ENCODE results near the gene OPRM1. TPM values are rescaled to one million over a fixed set of nuclear protein-coding genes. Genes with fewer than 3 reads are reported as not detected.

The OPRM1 gene
- total RNA-seq, 3 donors from 2014 or later: not detected

GRCh38 chr6:154230393-154230792 lies 191.4 kb downstream of the OPRM1 start:
- TF ChIP-seq, protein P1, sequence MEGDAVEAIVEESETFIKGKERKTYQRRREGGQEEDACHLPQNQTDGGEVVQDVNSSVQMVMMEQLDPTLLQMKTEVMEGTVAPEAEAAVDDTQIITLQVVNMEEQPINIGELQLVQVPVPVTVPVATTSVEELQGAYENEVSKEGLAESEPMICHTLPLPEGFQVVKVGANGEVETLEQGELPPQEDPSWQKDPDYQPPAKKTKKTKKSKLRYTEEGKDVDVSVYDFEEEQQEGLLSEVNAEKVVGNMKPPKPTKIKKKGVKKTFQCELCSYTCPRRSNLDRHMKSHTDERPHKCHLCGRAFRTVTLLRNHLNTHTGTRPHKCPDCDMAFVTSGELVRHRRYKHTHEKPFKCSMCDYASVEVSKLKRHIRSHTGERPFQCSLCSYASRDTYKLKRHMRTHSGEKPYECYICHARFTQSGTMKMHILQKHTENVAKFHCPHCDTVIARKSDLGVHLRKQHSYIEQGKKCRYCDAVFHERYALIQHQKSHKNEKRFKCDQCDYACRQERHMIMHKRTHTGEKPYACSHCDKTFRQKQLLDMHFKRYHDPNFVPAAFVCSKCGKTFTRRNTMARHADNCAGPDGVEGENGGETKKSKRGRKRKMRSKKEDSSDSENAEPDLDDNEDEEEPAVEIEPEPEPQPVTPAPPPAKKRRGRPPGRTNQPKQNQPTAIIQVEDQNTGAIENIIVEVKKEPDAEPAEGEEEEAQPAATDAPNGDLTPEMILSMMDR (IDR thresholded peaks at IDR 0.05): no peak
- TF ChIP-seq POLR2A (IDR thresholded peaks at IDR 0.05): no peak
- TF ChIP-seq POLR2AphosphoS5 (IDR thresholded peaks at IDR 0.05): no peak
- no peak overlapping the region for H3K27ac ChIP-seq
- intact Hi-C loops (cut with DNase I; ENCODE audit: low total_unique reads): no loop called here
- H3K36me3 ChIP-seq: no peaks in the 10 kb centered on the region
- no peaks in the 10 kb centered on the region for H3K27me3 ChIP-seq
- no peak for DNase-seq (ENCODE audit: low spot score in 2 of 2)
- no peak overlapping the region for H3K4me3 ChIP-seq
- H3K4me1 ChIP-seq: no peaks in the 10 kb centered on the region
- H3K9me3 ChIP-seq: no peaks in the 10 kb centered on the region

GRCh38 chr6:154230910-154231595 lies 192.0 kb downstream of the OPRM1 start:
- Histone ChIP-seq H3K9me3 (no peaks in the 10 kb centered on the region), H3K36me3 (no peaks in the 10 kb centered on the region), H3K27me3 (no peaks in the 10 kb centered on the region), H3K4me1 (no peaks in the 10 kb centered on the region), H3K4me3 (no peak overlapping the region), H3K27ac (no peak overlapping the region)
- intact Hi-C loops (cut with DNase I; ENCODE audit: low total_unique reads): no loop called here
- TF ChIP-seq, protein P1 (IDR thresholded peaks at IDR 0.05): no peak
- TF ChIP-seq POLR2A (IDR thresholded peaks at IDR 0.05) (no peak), POLR2AphosphoS5 (IDR thresholded peaks at IDR 0.05) (no peak)
- DNase-seq (ENCODE audit: low spot score in 2 of 2): no peak

DNA sequence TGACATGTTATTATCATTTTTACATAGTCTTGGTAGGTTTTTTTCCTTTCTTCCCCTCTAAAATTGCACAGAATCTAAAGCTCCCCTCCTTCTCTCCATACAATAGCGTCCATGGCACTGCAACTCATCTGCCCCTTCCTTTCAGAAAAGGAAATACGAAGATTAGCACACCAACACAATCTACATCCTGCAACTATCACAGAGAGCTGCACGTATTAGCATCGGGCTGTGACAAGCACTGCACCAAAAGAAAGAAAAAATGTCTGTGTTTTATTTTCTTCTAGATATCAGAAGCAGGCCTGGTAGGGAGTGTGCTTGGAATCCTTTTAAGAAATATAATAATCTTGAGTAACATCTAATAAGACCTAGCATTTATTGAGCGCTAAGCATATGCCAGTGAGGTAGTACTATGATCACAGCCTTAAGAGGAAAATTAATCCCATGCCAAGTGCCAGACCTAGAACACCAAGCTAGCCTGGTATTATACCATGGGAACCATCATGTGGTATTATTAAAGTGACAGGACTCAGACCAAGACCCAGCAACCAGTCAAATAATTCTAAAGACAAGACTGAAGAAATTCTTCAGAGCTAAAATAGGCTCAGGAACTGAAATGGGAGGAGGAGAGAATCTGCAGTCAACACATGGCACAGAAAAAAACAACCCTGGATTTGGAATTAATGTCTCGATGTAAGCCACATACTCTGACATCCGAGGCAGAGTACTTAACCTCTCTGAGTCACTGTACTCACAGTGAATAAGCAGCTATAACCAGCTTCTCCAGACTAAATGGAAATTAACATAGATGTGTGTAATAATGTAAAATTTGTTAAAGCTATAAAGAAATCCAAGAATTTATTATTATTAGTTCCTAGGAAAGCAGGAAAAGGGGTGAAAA lies 193.2 kb downstream of the OPRM1 start:
- Histone ChIP-seq H3K36me3 (no peaks in the 10 kb centered on the region), H3K9me3 (no peaks in the 10 kb centered on the region), H3K4me3 (no peak overlapping the region), H3K27ac (no peak overlapping the region), H3K4me1 (no peaks in the 10 kb centered on the region), H3K27me3 (no peaks in the 10 kb centered on the region)
- no peak for DNase-seq (ENCODE audit: low spot score in 2 of 2)
- no peak for TF ChIP-seq POLR2A (IDR thresholded peaks at IDR 0.05)
- TF ChIP-seq, protein P1 (IDR thresholded peaks at IDR 0.05): no peak
- TF ChIP-seq POLR2AphosphoS5 (IDR thresholded peaks at IDR 0.05): no peak
- intact Hi-C loops (cut with DNase I; ENCODE audit: low total_unique reads): no loop called here

GRCh38 chr6:154233383-154233782 lies 194.3 kb downstream of the OPRM1 start:
- Histone ChIP-seq H3K36me3 (no peaks in the 10 kb centered on the region), H3K4me1 (no peaks in the 10 kb centered on the region), H3K4me3 (no peak overlapping the region), H3K27me3 (no peaks in the 10 kb centered on the region), H3K9me3 (no peaks in the 10 kb centered on the region), H3K27ac (no peak overlapping the region)
- no peak for DNase-seq (ENCODE audit: low spot score in 2 of 2)
- intact Hi-C loops (cut with DNase I; ENCODE audit: low total_unique reads): no loop called here
- no peak for TF ChIP-seq POLR2A (IDR thresholded peaks at IDR 0.05)
- no peak for TF ChIP-seq POLR2AphosphoS5 (IDR thresholded peaks at IDR 0.05)
- TF ChIP-seq, protein P1 (IDR thresholded peaks at IDR 0.05): no peak

Data from breast epithelium (tissue), 4 donors.